ENCODE measurements around the gene SRMS. TPM values are rescaled to one million over a fixed set of nuclear protein-coding genes. Genes with fewer than 3 reads are reported as not detected.

The SRMS gene
- total and polyA plus RNA-seq, 2 donors (not counting 3 experiments of a cell fraction or from before 2014, with no cell fraction given): not detected

DNA sequence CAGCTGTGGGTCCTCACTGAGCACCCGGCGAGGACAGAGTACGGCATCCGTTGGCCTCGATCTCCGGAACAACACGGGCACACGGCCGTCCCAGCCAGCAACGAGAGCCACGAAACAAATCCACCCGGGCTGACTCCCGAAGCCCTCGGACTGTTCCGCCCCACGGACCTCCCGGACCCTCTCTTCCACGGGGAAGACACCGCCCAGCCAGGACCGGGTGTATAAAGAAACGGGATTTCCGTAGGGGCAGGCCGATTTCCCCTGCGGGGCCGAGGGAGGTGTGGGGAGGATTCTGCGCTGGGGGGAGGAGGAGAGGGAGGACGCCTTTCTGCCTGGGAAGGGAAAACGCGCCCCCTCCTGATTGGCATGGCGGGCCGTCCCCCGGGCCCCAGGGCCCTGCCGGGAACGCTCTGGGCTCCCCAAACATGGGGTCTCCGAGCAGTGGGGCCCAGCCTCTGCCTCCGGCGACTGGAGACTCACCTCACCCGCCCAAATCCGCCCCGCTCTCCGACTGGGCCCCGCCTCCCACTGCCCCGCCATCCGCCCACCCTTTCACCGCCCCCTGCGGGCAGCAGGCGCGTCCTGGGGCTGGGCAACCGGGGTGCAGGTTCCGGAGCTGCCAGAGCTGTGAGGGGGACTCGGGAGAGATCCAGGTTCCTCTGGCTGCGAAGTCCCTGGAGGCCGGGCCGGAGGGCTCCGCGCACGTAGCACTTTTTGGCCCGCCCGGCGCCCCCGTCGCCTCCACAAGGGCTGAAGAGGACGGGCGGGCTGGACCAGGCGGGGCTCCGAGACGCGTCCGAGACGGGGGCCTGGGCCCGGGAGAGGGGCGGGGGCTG lies 27.7 kb downstream of the SRMS start:
- Histone ChIP-seq H3K36me3 (ENCODE audit: control insufficient read depth in 2 of 2, extremely low read depth in 1 of 2, insufficient read depth in 2 of 2, low read length in 2 of 2) (peaks cover 0 to 2% of the 10 kb centered on the region in 2 experiments), H3K27me3 (ENCODE audit: control insufficient read depth in 2 of 2, insufficient read depth in 2 of 2, low read length in 2 of 2) (no peaks in the 10 kb centered on the region), H3K79me2 (ENCODE audit: control insufficient read depth, insufficient read depth, low read length) (peaks cover 16% of the 10 kb centered on the region), H3K9me3 (replicated peaks; ENCODE audit: control insufficient read depth, insufficient read depth, low read length) (no peaks in the 10 kb centered on the region), H3K4me2 (ENCODE audit: insufficient read depth, low read length) (peak overlapping the region; percentile 28), H2AFZ (ENCODE audit: low read depth, low read length) (peak overlapping the region; percentile 86), H3K9me1 (replicated peaks; ENCODE audit: control insufficient read depth, extremely low read depth, insufficient read depth, low read length) (no peaks in the 10 kb centered on the region), H4K20me1 (replicated peaks; ENCODE audit: control insufficient read depth, extremely low read depth, insufficient read depth, low read length) (no peaks in the 10 kb centered on the region), H3K27ac (ENCODE audit: insufficient read depth, low read depth, low read length) (peak overlapping the region; percentile 5), H3K4me1 (ENCODE audit: control insufficient read depth, extremely low read depth, insufficient read depth, low read length) (peaks cover 12% of the 10 kb centered on the region), H3K4me3 (replicated peaks in 1 of 3; ENCODE audit: insufficient read depth in 1 of 3, low read depth in 1 of 3, low read length in 3 of 3) (peak overlapping the region; percentile 51 to 60 (median 53)), H3K9ac (replicated peaks; ENCODE audit: extremely low read depth, insufficient read depth, low read length) (peak overlapping the region; percentile 81)
- no TSS peak for BruUV-seq (replicated peaks)
- ChIA-PET CTCF (interaction anchor here (0.7 to 2.5 kb wide), 6 partner anchors 10 to 209 kb away, joined by 3 to 28 read pairs (median 4); partner anchors contain the start of gene PTK6), POLR2A (interaction anchor here (0.6 to 2.0 kb wide), 6 partner anchors 10 to 169 kb away, joined by 3 to 9 read pairs (median 3); partner anchors contain the start of gene RTEL1)
- DNase-seq (ENCODE audit: low read depth, low spot score): peak; percentile 64
- FAIRE-seq: peak; percentile 67
- dilution Hi-C loops (cut with MboI; ENCODE audit: extremely low pct_ligation_motif_present, low sequenced_read_pairs): no loop called here
- TF ChIP-seq POLR2A (IDR thresholded peaks at IDR 0.05; ENCODE audit: low read depth, low read length): peak; percentile 26
- TF ChIP-seq, protein P1, sequence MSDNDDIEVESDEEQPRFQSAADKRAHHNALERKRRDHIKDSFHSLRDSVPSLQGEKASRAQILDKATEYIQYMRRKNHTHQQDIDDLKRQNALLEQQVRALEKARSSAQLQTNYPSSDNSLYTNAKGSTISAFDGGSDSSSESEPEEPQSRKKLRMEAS (IDR thresholded peaks at IDR 0.05; ENCODE audit: insufficient read depth, insufficient read length): no peak
- intact Hi-C loops (cut with micrococcal nuclease): loop anchor here (1.0 to 10.0 kb wide), 3 partner anchors 24 to 422 kb away; no protein-coding TSS in a partner anchor

DNA sequence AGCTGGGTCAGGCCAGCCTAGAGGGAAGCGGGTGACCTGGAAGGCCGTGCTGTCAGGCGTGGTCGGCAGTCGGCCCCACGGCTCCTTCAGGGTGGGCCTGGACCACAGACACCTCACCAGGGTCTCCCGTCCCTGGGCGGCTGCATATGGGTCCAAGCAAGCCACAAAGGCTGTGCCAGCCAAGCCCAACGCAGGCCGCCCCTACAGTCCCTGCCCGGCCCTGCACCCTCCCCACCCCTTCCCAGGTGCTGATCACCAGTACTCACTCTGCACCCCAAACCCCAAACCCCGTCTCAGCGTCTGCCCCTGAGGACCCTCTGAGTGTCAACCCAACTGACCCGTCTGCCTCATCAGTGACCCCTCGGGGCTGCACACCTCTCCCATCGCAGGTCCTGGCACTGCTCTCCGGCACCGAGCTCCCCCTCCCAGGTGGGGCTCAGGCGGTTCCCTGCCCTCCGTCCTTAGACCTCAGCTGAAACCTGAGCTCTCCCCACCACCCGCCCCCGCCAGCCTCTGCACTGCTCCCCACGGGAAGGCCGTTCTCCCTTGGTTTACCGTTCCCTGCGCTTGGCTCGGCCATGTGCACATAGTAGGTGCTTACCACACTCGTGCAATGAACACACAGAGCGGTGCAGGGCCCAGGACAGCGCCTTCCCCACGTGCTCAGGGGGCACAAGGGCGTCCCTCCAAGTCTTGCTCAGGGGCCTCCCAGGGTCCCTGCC lies 28.4 kb downstream of the SRMS start:
- BruUV-seq (replicated peaks): no TSS peak
- Histone ChIP-seq H3K4me1 (ENCODE audit: control insufficient read depth, extremely low read depth, insufficient read depth, low read length) (peaks cover 12% of the 10 kb centered on the region), H3K36me3 (ENCODE audit: control insufficient read depth in 2 of 2, extremely low read depth in 1 of 2, insufficient read depth in 2 of 2, low read length in 2 of 2) (peaks cover 0 to 2% of the 10 kb centered on the region in 2 experiments), H4K20me1 (replicated peaks; ENCODE audit: control insufficient read depth, extremely low read depth, insufficient read depth, low read length) (no peaks in the 10 kb centered on the region), H3K4me3 (replicated peaks in 1 of 3; ENCODE audit: insufficient read depth in 1 of 3, low read depth in 1 of 3, low read length in 3 of 3) (peak overlapping the region in 1 of 3 experiments; percentile 60), H2AFZ (ENCODE audit: low read depth, low read length) (peak overlapping the region; percentile 86), H3K79me2 (ENCODE audit: control insufficient read depth, insufficient read depth, low read length) (peaks cover 16% of the 10 kb centered on the region), H3K9ac (replicated peaks; ENCODE audit: extremely low read depth, insufficient read depth, low read length) (no peak overlapping the region), H3K4me2 (ENCODE audit: insufficient read depth, low read length) (no peak overlapping the region), H3K9me3 (replicated peaks; ENCODE audit: control insufficient read depth, insufficient read depth, low read length) (no peaks in the 10 kb centered on the region), H3K27me3 (ENCODE audit: control insufficient read depth in 2 of 2, insufficient read depth in 2 of 2, low read length in 2 of 2) (no peaks in the 10 kb centered on the region), H3K27ac (ENCODE audit: insufficient read depth, low read depth, low read length) (no peak overlapping the region), H3K9me1 (replicated peaks; ENCODE audit: control insufficient read depth, extremely low read depth, insufficient read depth, low read length) (no peaks in the 10 kb centered on the region)
- ChIA-PET POLR2A (no interaction called here), CTCF (interaction anchor here (1.9 kb wide), 1 partner anchor 23 kb away, joined by 13 read pairs; no protein-coding TSS in a partner anchor)
- dilution Hi-C loops (cut with MboI; ENCODE audit: extremely low pct_ligation_motif_present, low sequenced_read_pairs): no loop called here
- FAIRE-seq (no peak), DNase-seq (ENCODE audit: low read depth, low spot score) (no peak)
- intact Hi-C loops (cut with micrococcal nuclease): loop anchor here (10.0 kb wide), 1 partner anchor 84 kb away; no protein-coding TSS in a partner anchor
- TF ChIP-seq GATA2 (IDR thresholded peaks at IDR 0.05; ENCODE audit: insufficient read depth, insufficient read length, low read depth, low read length) (no peak), POLR2A (IDR thresholded peaks at IDR 0.05; ENCODE audit: low read depth, low read length) (no peak), FOS (IDR thresholded peaks at IDR 0.05; ENCODE audit: borderline replicate concordance, insufficient read depth, low read length) (no peak), POLR2AphosphoS5 (IDR thresholded peaks at IDR 0.05; ENCODE audit: insufficient read depth, low read depth, low read length) (no peak)

Data from endothelial cell of umbilical vein (primary cell).